Stimulated activated CD8-positive, alpha-beta memory T cell treated with anti-CD3 and anti-CD28 coated beads, Interleukin-15, amount 100 ng/mL, for 4 hours (primary cell): ENCODE measurements around the gene HERC4.
"Not testable (repeated sequence)": the region's sequence is repeated elsewhere in the genome, so short reads cannot be mapped to it uniquely, and the experiment has no call there.

Source experiments
- DNase-seq, 2 donors: peaks; one replicate each; pipeline ENCODE4 v3.0.0-alpha.2; 2020; ENCODE audit warnings: low read depth in 2 of 2

Gene HERC4

GRCh38 chr10:67884313-67884841 lies 190.7 kb downstream of the HERC4 start, which contains the start of gene SIRT1:
SIRT1 (plus strand) TSS chr10:67884656; CDS start chr10:67884722, 66 bp downstream.
- DNase-seq = peak; percentile 89 to 95

GRCh38 chr10:67883710-67884312 lies 191.3 kb downstream of the HERC4 start:
- DNase-seq = no peak

DNA sequence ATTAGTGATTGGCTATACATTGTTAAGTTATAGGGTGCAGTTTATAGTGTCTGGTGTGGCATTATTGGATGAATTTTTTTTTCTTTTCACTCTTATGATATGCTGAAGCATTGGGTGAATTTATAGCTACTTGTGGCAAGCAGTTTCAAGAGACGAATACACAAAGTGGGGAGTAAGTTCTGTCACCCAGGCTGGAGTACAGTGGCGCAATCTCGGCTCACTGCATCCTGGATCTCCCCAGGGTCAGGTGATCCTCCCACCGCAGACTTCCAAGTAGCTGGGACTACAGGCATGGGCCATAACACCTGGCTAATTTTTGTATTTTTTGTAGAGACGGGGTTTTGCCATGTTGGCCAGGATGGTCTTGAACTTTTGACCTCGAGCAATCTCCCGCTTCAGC lies 196.9 kb downstream of the HERC4 start:
- no peak for DNase-seq

- DNase-seq = not testable (repeated sequence)
Measured at GRCh38 chr10:67877421-67877820, 197.7 kb downstream of the HERC4 start.

GRCh38 chr10:67875340-67876238 lies 199.5 kb downstream of the HERC4 start:
- DNase-seq = no peak
